ENCODE results near the gene WFDC8. TPM values are rescaled to one million over a fixed set of nuclear protein-coding genes. Genes with fewer than 3 reads are reported as not detected.

Gene WFDC8
- not detected for polyA plus RNA-seq (2012; ENCODE audit: insufficient read depth, insufficient read length, low read depth)

GRCh38 chr20:45579184-45579583, at the start of gene WFDC8:
Gene WFDC8 (minus strand): TSS chr20:45579284. CDS start chr20:45579247, 37 bp downstream.
- Histone ChIP-seq H3K9me3 (no peaks in the 10 kb centered on the region), H3K36me3 (no peaks in the 10 kb centered on the region), H3K4me3 (ENCODE audit: low read depth, low read length) (no peak within 1 kb of the TSS), H3K4me1 (no peaks in the 10 kb centered on the region), H3K27me3 (peaks cover 22% of the 10 kb centered on the region)
- no peak for DNase-seq
- TF ChIP-seq CTCF (IDR thresholded peaks at IDR 0.05; ENCODE audit: low read depth, low read length), result no peak

GRCh38 chr20:45626540-45626939, 47.5 kb upstream of the WFDC8 start:
- H3K4me3 ChIP-seq (ENCODE audit: low read depth, low read length), result no peak overlapping the region
- DNase-seq, result no peak
- no peak for TF ChIP-seq CTCF (IDR thresholded peaks at IDR 0.05; ENCODE audit: low read depth, low read length)

GRCh38 chr20:45621593-45621992, 42.5 kb upstream of the WFDC8 start:
- Histone ChIP-seq H3K9me3 (no peaks in the 10 kb centered on the region), H3K36me3 (no peaks in the 10 kb centered on the region), H3K4me3 (ENCODE audit: low read depth, low read length) (no peak overlapping the region), H3K27me3 (no peaks in the 10 kb centered on the region; the same call in 1 of the 2 replicates), H3K4me1 (no peaks in the 10 kb centered on the region)
- TF ChIP-seq CTCF (IDR thresholded peaks at IDR 0.05; ENCODE audit: low read depth, low read length), result no peak
- no peak for DNase-seq

More at GRCh38 chr20:45626540-45626939, 47.5 kb upstream of the WFDC8 start:
- H3K9me3 ChIP-seq, result no peaks in the 10 kb centered on the region
- no peaks in the 10 kb centered on the region; the same call in 1 of the 2 replicates for H3K27me3 ChIP-seq
- H3K4me1 ChIP-seq, result no peaks in the 10 kb centered on the region
- no peaks in the 10 kb centered on the region for H3K36me3 ChIP-seq

- TF ChIP-seq CTCF (IDR thresholded peaks at IDR 0.05; ENCODE audit: low read depth, low read length), result no peak
Measured at GRCh38 chr20:45617591-45617990, 38.5 kb upstream of the WFDC8 start.

GRCh38 chr20:45612314-45612713, 33.2 kb upstream of the WFDC8 start:
- no peak overlapping the region for H3K4me3 ChIP-seq (ENCODE audit: low read depth, low read length)
- no peak for TF ChIP-seq CTCF (IDR thresholded peaks at IDR 0.05; ENCODE audit: low read depth, low read length)
- no peaks in the 10 kb centered on the region for H3K36me3 ChIP-seq
- no peak for DNase-seq
- H3K9me3 ChIP-seq, result no peaks in the 10 kb centered on the region
- no peaks in the 10 kb centered on the region for H3K4me1 ChIP-seq
- peaks cover 8% of the 10 kb centered on the region; the same call in 1 of the 2 replicates for H3K27me3 ChIP-seq

More at GRCh38 chr20:45617591-45617990, 38.5 kb upstream of the WFDC8 start:
- H3K4me3 ChIP-seq (ENCODE audit: low read depth, low read length), result no peak overlapping the region
- H3K27me3 ChIP-seq, result peaks cover 3% of the 10 kb centered on the region; the same call in 1 of the 2 replicates
- H3K4me1 ChIP-seq, result no peaks in the 10 kb centered on the region
- H3K36me3 ChIP-seq, result no peaks in the 10 kb centered on the region
- no peaks in the 10 kb centered on the region for H3K9me3 ChIP-seq
- DNase-seq, result no peak

GRCh38 chr20:45611054-45611453, 32.0 kb upstream of the WFDC8 start:
- no peak for DNase-seq
- peaks cover 8% of the 10 kb centered on the region; the same call in 1 of the 2 replicates for H3K27me3 ChIP-seq
- H3K4me1 ChIP-seq, result no peaks in the 10 kb centered on the region

More at GRCh38 chr20:45611054-45611453, 32.0 kb upstream of the WFDC8 start:
- no peaks in the 10 kb centered on the region for H3K36me3 ChIP-seq
- H3K4me3 ChIP-seq (ENCODE audit: low read depth, low read length), result no peak overlapping the region
- H3K9me3 ChIP-seq, result no peaks in the 10 kb centered on the region
- TF ChIP-seq CTCF (IDR thresholded peaks at IDR 0.05; ENCODE audit: low read depth, low read length), result no peak
